ENCODE results near the gene PCBP3.
"Not testable (repeated sequence)": the region's sequence is repeated elsewhere in the genome, so short reads cannot be mapped to it uniquely, and the experiment has no call there.

PCBP3 gene

DNA sequence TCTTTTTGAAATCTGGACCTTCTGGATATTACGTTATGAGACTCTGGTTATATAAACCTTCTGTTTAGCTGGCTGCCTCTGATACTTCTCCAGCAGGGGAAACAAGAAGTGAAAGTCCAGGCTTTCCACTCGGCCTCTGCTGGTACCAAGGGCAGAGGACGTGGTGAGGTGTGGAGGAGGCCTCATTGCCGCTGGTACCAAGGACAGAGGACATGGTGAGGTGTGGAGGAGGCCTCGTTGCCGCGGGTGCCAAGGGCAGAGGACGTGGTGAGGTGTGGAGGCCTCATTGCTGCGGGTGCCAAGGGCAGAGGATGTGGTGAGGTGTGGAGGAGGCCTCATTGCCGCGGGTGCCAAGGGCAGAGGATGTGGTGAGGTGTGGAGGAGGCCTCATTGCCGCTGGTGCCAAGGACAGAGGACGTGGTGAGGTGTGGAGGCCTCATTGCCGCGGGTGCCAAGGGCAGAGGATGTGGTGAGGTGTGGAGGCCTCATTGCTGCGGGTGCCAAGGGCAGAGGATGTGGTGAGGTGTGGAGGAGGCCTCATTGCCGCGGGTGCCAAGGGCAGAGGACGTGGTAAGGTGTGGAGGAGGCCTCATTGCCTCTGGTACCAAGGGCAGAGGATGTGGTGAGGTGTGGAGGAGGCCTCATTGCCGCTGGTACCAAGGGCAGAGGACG lies 242.5 kb downstream of the PCBP3 start:
- DNase-seq, result not testable (repeated sequence)

DNA sequence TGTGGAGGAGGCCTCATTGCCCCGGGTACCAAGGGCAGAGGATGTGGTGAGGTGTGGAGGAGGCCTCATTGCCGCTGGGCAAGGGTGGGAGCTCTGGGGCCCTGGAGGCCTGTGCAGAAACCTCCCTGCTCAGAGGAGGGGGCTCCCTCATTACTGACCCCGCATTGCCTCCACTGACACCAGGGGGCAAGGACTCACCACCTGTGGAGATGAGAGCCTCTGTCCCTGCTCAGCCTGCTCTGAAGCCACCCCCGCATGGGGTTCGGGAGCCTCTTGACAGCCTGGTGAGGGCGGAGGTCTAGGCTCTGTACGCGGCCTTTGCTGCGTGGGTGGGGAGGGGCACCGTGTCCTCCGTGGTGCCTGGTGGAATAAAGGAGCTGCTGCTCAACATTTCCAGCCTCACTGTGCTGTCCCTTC lies 243.1 kb downstream of the PCBP3 start:
- DNase-seq, result no peak

DNA sequence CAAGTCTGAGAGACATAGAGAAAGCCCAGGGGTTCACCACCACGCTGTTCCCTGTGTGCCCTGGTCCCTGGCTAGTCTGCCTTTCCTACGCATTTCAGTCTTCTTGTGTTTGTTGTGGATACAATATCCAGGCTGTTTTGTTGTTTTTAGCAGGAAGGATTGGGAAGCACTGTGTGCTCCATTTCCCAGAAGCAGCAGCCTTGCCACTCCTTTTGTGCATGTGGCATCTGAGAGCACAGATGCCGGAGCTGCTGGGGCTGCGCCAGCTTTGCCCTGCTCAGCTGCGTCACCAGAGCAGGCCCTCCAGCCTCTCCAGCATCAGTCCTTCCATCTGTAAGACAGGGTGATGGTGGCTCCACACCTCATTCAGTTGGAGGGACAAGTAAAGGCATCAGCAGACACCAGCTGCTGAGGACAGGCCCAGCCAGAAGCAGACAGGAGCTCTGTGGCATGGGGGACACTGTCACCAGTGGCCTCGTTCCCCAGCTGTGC lies 243.6 kb downstream of the PCBP3 start:
- DNase-seq, result no peak

DNA sequence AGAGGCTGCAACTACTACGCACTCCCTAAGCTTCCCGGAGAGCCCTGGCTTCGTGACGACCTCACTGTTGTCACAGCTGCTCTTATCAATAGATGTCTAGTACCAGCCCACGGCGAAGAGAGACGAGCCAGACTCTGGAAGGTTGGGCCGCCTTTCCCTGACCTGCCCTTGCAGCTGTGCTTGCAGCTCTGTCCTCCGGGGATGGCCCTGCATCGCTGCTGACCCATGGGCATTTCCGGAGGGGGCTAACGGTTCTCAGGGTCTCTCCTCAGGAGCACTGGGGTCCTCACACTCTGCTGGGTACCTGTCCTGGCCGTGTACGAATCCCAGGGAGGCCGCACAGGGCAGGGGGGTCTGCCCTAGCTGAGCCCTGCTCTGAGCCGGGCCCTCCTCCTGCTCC lies 244.3 kb downstream of the PCBP3 start:
- DNase-seq, result no peak

DNA sequence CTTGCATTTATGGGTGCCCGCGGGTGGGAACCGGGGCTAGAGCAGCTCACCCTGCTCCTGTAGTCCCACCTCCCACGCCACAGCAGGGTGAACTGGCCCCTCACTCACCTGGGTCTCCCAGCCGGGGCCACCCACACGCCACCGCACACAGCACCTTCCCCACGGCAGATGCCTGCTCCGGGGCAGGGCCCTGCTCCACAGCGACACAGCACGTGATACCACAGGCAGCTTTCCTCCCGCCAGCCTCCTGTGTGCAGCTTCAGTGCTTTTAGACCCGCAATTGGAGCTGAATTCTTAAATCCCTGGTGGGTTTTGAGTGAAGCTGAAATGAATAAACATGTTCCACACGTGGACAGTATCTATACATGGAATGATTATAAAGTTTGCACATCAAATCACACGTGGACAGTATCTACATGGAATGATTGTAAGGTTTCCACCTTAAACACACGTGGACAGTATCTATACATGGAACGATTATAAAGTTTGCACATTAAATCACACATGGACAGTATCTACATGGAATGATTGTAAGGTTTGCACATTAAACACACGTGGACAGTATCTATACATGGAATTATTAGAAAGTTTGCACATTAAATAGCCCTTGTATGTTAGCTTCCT lies 245.0 kb downstream of the PCBP3 start:
- no peak for DNase-seq

DNA sequence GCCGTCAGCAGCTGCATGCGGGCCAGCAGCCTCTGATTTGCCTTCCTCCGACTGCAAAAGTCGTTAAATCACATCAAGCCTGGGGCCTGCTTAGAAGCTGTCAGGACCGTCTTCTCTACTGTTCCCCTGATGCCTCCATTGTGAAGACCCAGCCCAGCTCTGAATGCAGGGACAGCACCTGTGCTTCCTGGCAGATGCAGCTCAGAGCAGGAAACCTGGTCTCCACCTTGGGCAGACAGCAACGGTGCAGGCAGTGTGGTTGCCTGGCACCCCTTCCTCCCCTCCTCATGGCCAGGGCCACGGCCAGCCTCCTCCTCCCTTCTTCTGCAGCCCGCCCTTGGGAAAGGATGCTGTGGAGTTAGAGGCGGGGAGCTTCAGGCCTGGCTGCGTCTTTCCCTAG lies 245.7 kb downstream of the PCBP3 start:
- no peak for DNase-seq

DNA sequence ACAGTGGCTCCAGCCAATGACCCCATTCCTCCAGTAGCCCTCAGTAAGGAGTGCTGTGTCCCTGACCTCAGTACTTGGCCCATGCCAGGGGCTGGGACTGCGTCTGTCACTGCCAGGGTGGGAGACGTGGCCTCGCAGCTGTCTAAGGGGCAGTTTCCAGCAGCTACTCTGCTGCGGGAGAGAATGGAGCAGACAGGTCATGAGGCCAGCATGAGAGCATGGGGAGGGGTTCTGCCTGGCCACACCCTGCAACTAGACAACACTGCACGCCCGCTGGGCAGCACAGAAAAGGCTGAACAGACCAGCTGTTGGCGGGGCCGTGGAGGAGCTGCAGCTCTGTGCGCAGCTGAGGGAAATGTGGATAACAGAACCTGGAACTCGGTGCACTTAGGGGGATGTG lies 246.4 kb downstream of the PCBP3 start:
- DNase-seq, result no peak

DNA sequence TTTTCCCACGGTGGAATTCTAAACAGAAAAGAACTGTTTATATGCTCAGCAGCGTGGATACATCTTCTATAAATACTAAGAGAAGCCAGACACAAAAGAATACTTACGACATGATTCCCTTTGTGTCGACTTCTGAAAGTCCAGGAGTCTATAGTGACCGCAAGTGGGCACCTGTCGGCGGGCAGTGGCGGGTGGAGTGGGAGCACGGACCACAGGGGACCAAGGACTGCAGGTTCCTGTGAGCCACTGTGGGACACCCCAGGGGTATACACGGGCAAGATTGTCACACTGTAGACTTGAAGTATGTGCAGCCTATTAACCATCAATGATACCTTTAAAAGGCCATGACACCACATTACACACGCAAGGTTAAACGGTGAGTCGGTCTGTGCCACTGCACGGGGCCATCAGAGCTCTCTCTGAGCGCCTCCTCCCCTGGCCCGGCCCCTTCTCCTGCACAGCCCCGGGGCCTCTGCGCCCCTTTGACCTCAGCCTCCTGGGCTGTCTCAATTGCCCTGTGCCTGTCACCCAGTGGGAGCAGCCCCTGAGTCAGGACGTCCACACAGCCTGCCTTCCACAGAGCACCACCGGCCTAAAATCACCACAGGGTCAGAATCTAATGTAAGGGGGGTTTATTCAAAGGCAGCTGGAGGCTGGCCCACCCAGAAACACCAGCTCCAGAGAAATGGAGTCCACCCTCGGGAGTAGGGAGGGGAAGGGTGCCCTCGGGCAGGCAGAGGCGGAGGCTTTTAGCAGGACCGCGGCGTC lies 248.0 kb downstream of the PCBP3 start:
- DNase-seq, result no peak

DNA sequence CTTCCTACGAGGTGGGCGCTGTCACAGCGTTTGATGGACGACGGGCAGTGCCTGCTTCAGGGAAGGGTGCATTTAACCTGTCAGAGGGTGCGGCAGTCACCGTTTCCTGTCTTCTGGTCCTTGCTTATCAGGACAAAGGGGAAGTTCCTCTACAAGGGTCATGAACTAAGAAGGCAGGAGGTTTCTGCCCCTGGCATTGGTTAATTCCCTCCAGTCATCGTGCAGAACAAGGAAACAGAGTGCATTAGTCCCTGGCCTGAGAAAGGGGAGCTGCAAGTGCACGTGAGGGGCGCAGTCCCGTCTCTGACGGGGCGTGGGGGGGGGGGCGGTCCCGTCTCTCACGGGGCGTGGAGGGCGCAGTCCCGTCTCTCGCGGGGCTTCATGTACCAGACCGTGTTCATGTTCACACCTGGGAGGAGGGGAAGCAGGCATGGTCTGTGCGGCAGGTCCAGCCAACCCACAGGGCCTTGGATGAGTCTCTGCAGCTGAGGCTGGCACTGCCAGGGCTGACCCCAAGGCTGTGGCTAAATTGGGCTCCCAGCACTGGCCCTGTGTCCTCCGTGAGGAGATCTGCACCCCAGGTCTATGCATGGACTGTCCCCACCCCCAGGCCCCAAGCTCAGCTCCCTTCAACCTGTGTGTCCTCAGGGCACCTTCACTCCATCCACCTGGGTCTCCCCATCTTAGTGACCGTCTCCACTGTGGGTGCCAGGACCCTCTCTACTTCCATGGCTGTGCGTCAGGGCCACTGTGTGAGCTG lies 248.8 kb downstream of the PCBP3 start:
- no peak for DNase-seq

DNA sequence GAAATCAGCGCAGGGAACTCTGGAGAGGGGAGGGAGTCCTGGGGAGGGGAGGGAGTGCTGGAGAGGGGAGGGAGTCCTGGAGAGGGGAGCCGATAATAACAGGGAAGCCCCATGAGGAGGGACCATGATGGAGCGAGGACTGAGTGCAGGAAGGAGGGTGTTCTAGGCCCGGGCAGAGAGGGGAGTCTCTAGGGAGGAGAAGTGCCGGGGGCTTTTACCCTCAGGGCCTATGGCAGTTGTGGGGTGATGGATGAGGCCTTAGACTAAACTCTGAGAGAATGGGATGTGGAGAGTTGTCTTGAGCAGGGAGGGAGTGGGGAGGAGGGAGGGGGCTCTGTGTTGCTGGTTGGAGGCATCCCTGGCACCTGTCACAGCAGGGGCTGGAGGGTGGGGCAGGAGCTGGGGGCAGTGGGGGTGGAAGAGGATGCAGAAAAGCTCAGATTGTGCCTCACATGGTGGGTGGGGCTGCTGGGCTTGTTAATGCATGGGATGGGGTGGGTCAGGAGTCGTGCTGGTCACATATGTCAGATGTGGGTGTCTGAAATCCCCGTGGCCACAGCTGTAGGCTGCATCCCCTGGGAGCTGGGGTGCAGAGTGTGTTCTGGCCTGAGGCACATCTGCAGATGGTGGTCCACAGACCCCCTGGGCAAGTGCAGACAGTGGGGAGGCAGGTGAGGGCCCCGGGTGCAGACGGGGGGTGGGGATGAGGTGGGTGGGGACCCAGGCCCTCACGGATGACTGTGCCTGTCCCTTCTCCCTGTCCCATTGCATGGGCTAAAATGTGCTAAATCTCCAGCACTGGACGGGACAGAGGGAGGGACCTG lies 249.6 kb downstream of the PCBP3 start:
- no peak for DNase-seq

DNA sequence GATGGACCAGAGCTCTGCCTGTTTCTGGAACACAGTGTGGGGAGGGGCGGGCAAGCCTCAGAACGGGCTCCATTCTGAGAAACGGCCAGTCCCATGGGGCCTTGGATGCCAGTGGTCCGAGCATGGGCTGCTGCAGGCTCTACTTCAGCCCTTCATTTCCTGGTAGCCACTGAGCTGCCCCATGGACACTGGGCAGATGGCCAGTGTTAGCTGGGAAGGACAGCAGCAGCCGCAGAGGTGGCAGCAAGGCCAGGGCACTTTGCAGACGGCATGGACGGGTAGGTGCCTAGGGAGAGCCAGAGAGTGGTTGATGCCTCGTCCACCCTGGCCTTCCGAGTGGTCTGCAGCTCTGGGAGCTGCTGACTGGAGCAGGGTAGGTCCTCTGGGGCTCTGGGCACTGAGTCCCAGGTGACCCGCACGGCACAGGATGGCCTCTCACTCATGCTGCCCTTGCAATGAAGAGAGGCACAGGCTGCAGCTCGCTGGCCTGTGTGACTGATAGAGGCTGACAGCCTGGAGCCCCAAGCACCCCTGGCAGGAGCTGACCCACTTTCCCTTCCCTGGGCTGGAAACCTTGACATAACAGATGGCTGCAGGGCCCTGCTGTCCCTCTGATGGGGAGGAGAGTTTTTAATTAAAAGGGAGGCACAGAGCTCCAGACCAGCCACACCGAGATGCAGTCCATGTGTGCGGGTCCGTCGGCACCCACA lies 250.4 kb downstream of the PCBP3 start:
- DNase-seq, result no peak

DNA sequence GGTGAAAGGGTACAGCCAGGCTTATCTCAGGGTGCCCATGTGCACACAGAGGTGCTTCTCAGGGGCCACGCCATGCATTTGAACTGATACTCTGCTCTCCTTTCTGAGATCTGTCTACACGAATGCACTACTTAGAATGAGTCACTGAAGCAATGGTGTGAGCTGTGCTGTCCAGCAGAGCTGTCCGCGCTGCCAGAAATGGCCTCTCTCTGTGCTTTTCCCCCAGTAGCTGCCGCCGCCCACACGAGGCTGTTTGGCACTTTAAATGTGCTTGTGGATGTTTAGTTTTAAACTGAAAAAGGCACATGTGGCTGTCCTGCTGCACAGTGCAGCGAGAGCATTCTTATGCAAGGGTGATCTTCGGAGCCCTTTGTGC lies 250.9 kb downstream of the PCBP3 start:
- DNase-seq, result peak; percentile 60

DNA sequence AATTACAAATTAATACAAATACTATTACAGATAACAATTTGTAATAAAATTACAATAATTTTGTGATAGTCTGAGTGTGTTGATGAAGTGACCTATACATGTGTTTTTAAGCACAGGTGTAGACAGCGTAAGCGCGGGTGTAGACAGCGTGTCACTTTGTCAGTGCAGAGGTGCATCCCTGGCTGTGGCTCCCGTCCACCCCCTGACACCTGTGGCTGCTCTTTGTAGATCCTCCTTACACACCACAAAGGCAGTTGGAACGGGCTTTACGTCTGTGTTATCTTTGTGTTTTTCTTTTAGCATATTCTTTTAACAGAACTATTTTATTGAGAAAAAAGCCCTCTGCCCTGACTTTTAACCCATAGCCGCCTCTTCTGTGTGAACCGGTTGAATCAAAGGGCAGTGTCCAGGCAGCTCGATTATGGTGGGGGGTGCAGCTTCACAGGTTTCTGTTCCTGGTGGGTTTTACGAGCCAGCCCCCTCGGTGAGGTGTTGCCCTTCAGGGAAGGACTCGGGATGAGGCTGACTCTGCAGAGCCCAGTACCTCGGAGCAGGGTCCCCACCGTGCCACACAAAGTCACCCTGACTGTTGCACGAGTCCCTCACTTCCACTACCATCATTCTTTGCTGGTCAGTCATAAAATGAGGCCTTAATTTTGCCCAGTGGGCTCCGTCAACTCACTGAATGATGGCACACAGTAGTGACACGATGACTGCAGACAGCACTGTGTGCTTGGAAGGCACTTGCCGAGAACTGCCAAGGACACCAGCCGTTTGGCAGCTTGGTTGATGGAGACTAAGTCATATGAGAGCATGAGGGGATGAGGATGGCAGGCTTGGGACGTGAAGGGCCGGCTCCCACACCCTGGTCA lies 251.6 kb downstream of the PCBP3 start:
- DNase-seq, result no peak

DNA sequence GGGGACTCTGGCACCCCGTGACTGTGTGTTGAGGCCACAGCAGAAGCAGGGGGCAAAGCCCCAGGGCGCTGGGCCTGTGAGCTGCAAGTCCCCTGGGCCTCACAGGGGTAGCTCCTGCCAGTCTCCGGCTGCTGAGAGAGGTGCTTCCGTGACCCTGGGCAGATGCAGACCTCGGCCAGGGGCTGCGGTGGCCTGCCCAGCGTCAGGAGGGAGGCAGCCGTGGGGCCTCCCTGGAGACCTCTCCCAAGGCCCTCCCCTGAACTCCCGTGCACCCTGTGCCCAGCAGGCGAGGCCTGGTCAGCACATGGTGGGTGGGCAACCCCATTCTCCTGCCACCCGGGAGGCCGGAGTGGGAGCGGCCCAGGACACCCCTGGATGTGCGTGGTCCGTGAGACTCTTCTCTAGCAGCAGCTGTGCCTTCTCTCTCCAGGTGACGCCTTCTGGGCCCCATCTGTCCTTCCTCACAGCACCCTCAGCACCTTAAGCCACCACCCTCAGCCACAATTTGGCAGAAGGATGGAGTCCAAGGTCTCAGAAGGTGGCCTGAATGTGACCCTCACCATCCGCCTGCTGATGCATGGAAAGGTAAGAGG lies 252.3 kb downstream of the PCBP3 start:
- no peak for DNase-seq

DNA sequence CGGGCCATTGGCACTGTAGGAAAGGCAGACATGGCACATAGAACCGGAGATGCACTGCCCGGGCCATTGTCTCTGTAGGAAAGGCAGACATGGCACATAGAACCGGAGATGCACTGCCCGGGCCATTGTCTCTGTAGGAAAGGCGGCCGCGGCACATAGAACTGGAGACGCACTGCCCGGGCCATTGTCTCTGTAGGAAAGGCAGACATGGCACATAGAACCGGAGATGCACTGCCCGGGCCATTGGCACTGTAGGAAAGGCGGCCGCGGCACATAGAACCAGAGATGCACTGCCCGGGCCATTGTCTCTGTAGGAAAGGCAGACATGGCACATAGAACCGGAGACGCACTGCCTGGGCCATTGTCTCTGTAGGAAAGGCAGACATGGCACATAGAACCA lies 252.9 kb downstream of the PCBP3 start:
- DNase-seq, result not testable (repeated sequence)

DNA sequence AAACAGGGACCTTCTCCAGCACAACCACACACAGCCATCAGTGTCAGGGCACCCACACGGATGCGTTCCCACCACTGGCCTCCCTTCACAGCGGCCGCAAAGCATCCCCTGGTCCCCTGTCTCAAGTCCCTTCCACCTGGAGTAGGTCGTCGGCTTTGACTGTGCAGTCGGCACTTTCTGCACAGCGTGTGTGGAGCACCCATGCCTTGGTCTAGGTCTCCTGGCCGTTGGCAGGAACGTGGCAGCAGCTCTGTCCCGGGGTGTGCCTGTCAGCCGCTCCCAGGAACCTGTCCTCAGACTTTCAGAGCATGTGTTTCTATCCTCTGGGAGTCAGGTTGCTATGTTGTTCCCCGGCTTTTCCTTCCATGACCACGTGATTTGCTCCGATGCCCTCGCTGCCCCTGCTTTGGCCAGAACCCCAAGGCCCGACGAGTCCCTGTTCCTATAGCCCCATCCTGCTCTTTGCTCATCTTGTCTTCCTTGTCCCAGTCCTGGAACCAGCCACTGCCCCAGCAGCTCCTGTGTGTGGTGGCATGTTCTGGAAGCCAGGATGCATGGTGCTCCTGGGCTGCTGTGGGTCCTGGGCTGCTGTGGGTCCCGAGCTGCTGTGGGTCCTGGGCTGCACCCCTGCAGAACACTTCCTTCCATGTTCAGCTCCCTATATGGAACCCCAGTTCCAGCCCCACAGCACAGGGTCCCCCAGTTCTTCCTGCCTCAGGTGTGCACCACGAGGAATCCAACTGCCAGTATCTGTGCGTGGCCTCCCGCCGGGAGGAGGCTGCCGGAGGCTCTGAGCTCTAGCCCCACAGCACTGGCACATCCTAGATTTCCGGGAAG lies 253.9 kb downstream of the PCBP3 start:
- no peak for DNase-seq

DNA sequence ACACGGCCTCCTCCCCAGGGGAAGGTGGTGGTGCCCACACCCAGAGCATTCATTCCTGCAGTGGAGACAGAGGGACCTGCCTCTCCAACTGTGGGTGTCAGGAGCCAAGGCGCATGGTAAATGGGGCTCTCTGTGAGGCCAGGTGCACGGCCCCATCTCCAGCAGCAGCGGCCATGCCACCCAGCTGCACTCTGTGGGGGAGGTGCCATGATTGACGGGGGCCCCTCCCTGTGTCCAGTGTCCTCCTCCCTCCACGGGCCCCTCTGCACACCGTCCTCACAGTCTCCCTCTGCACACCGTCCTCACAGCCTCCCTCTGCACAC lies 254.5 kb downstream of the PCBP3 start:
- no peak for DNase-seq

DNA sequence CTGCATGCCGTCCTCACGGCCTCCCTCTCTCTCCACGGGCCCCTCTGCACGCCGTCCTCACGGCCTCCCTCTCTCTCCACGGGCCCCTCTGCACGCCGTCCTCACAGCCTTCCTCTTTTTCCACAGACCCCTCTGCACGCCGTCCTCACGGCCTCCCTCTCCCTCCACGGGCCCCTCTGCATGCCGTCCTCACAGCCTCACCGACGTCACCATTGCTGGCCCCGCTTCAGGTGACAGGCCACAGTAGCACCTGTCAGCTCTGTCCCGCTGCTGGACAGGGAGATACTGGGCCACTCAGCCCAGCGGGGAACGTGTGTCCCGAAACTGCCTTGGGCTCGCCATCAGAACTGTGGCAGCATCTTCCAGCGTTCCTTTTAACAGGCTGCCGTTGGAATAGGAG lies 255.3 kb downstream of the PCBP3 start:
- no peak for DNase-seq

DNA sequence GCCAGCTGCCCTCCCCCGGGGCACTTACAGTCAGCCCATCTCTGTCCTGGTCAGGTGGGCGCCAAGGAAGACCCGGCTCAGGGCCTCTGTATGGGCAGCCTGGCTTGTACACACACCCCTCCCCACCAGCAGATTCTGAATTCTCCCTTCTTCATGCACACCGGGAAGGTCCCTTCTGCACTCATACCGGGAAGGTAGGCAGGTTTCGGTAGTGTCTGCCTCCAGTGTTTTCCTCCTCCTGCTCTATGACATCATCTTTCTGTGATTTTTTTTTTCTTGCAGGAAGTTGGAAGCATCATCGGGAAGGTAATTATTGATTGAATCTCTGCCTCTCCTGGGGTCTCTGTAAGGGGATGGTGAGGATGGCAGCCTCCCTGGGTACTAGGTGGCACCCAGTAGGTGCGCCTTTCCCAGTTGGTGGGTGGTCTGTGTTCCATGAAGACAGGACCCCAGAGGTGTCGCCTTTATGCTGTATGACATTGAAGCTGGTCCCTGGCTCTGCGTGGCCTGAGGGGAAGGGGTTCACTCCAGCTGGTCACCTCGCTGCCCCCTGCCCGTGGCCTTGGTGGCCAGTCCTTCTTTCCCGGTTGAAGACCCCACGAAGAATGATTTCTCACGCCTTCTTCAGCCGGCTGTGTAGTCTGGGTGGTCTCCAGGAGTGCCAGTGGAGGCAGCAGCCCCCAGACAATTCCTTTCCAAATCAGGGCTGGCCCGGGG lies 255.9 kb downstream of the PCBP3 start:
- no peak for DNase-seq

Data from EL (cell line).